ENCODE measurements around the gene NTSR2.

NTSR2 gene

GRCh38 chr2:11699686-11700670, 30.0 kb upstream of the NTSR2 start:
- Histone ChIP-seq H2AFZ (ENCODE audit: low read length) (no peak overlapping the region), H3K14ac (ENCODE audit: low read length) (no peak overlapping the region), H3K27ac (replicated peaks; ENCODE audit: low read length) (no peak overlapping the region), H2BK12ac (ENCODE audit: low read length) (no peak overlapping the region), H3K9ac (ENCODE audit: low read depth, low read length, poor library complexity) (no peak overlapping the region), H3K4me1 (ENCODE audit: control insufficient read depth in 2 of 2, insufficient read depth in 1 of 2, low read depth in 1 of 2, low read length in 2 of 2) (peaks cover 7 to 18% of the 10 kb centered on the region in 2 donors), H3K4me2 (ENCODE audit: insufficient read depth, low read length, poor library complexity, severe bottlenecking) (no peak overlapping the region), H2BK15ac (ENCODE audit: low read length) (no peak overlapping the region), H4K91ac (ENCODE audit: low read depth, low read length, poor library complexity) (no peak overlapping the region), H3K4ac (ENCODE audit: low read length) (no peak overlapping the region), H2AK5ac (ENCODE audit: low read depth, low read length) (no peak overlapping the region), H3K4me3 (ENCODE audit: low read length in 2 of 2) (no peak overlapping the region), H3K9me3 (replicated peaks in 1 of 2; ENCODE audit: control insufficient read depth in 2 of 2, insufficient read depth in 1 of 2, low read depth in 1 of 2, low read length in 2 of 2) (no peaks in the 10 kb centered on the region), H2BK5ac (ENCODE audit: low read length) (no peak overlapping the region), H3K27me3 (ENCODE audit: control insufficient read depth in 3 of 3, insufficient read depth in 3 of 3, low read depth in 1 of 3, low read length in 3 of 3) (no peaks in the 10 kb centered on the region), H2BK120ac (ENCODE audit: low read depth, low read length) (no peak overlapping the region), H3K18ac (ENCODE audit: low read length) (no peak overlapping the region), H4K8ac (ENCODE audit: low read depth, low read length) (no peak overlapping the region), H3K79me1 (ENCODE audit: low read depth, low read length) (no peaks in the 10 kb centered on the region), H3K36me3 (replicated peaks in 1 of 2; ENCODE audit: control insufficient read depth in 2 of 2, insufficient read depth in 2 of 2, low read length in 2 of 2) (no peaks in the 10 kb centered on the region), H3K23ac (ENCODE audit: low read depth, low read length, poor library complexity) (no peak overlapping the region)
- DNase-seq (ENCODE audit: low spot score): no peak
- WGBS, 2 donors (ENCODE audit: extremely low coverage in 2 of 2, insufficient read length in 2 of 2, insufficient replicate concordance in 1 of 2): no CpG with 5 or more reads among the region's 9 CpGs

- H2BK5ac ChIP-seq (ENCODE audit: low read length): no peak overlapping the region
- no peaks in the 10 kb centered on the region for H3K9me3 ChIP-seq (replicated peaks in 1 of 2; ENCODE audit: control insufficient read depth in 2 of 2, insufficient read depth in 1 of 2, low read depth in 1 of 2, low read length in 2 of 2)
- no peak overlapping the region for H4K8ac ChIP-seq (ENCODE audit: low read depth, low read length)
- H3K79me1 ChIP-seq (ENCODE audit: low read depth, low read length): no peaks in the 10 kb centered on the region
- H3K23ac ChIP-seq (ENCODE audit: low read depth, low read length, poor library complexity): no peak overlapping the region
- H3K9ac ChIP-seq (ENCODE audit: low read depth, low read length, poor library complexity): no peak overlapping the region
- no peak for DNase-seq (ENCODE audit: low spot score)
- H2BK120ac ChIP-seq (ENCODE audit: low read depth, low read length): no peak overlapping the region
- no peak overlapping the region for H4K91ac ChIP-seq (ENCODE audit: low read depth, low read length, poor library complexity)
- no peaks in the 10 kb centered on the region for H3K27me3 ChIP-seq (ENCODE audit: control insufficient read depth in 3 of 3, insufficient read depth in 3 of 3, low read depth in 1 of 3, low read length in 3 of 3)
- no peak overlapping the region for H3K4ac ChIP-seq (ENCODE audit: low read length)
- peaks cover 7 to 18% of the 10 kb centered on the region in 2 donors for H3K4me1 ChIP-seq (ENCODE audit: control insufficient read depth in 2 of 2, insufficient read depth in 1 of 2, low read depth in 1 of 2, low read length in 2 of 2)
- H2AK5ac ChIP-seq (ENCODE audit: low read depth, low read length): no peak overlapping the region
- H2AFZ ChIP-seq (ENCODE audit: low read length): peak overlapping the region; percentile 91
- no peak overlapping the region for H2BK12ac ChIP-seq (ENCODE audit: low read length)
- no peak overlapping the region for H3K27ac ChIP-seq (replicated peaks; ENCODE audit: low read length)
- no peaks in the 10 kb centered on the region for H3K36me3 ChIP-seq (replicated peaks in 1 of 2; ENCODE audit: control insufficient read depth in 2 of 2, insufficient read depth in 2 of 2, low read length in 2 of 2)
- no peak overlapping the region for H3K4me2 ChIP-seq (ENCODE audit: insufficient read depth, low read length, poor library complexity, severe bottlenecking)
- WGBS, 2 donors (ENCODE audit: extremely low coverage in 2 of 2, insufficient read length in 2 of 2, insufficient replicate concordance in 1 of 2): no CpG with 5 or more reads among the region's 24 CpGs
- H2BK15ac ChIP-seq (ENCODE audit: low read length): no peak overlapping the region
- no peak overlapping the region for H3K14ac ChIP-seq (ENCODE audit: low read length)
- peak overlapping the region; percentile 29 for H3K18ac ChIP-seq (ENCODE audit: low read length)
- no peak overlapping the region for H3K4me3 ChIP-seq (ENCODE audit: low read length in 2 of 2)
Measured at GRCh38 chr2:11698009-11698922, 28.3 kb upstream of the NTSR2 start.

- no peak overlapping the region for H4K91ac ChIP-seq (ENCODE audit: low read depth, low read length, poor library complexity)
- no peaks in the 10 kb centered on the region for H3K9me3 ChIP-seq (replicated peaks in 1 of 2; ENCODE audit: control insufficient read depth in 2 of 2, insufficient read depth in 1 of 2, low read depth in 1 of 2, low read length in 2 of 2)
- peak overlapping the region; percentile 76 for H2BK5ac ChIP-seq (ENCODE audit: low read length)
- H3K4me1 ChIP-seq (ENCODE audit: control insufficient read depth in 2 of 2, insufficient read depth in 1 of 2, low read depth in 1 of 2, low read length in 2 of 2): peaks cover 7 to 18% of the 10 kb centered on the region in 2 donors
- no peak overlapping the region for H3K4me3 ChIP-seq (ENCODE audit: low read length in 2 of 2)
- H3K4me2 ChIP-seq (ENCODE audit: insufficient read depth, low read length, poor library complexity, severe bottlenecking): no peak overlapping the region
- no peaks in the 10 kb centered on the region for H3K27me3 ChIP-seq (ENCODE audit: control insufficient read depth in 3 of 3, insufficient read depth in 3 of 3, low read depth in 1 of 3, low read length in 3 of 3)
- no peak overlapping the region for H4K8ac ChIP-seq (ENCODE audit: low read depth, low read length)
- no peaks in the 10 kb centered on the region for H3K79me1 ChIP-seq (ENCODE audit: low read depth, low read length)
- WGBS, 2 donors (ENCODE audit: extremely low coverage in 2 of 2, insufficient read length in 2 of 2, insufficient replicate concordance in 1 of 2): no CpG with 5 or more reads among the region's 16 CpGs
- no peak overlapping the region for H3K27ac ChIP-seq (replicated peaks; ENCODE audit: low read length)
- H3K4ac ChIP-seq (ENCODE audit: low read length): no peak overlapping the region
- no peak overlapping the region for H2AK5ac ChIP-seq (ENCODE audit: low read depth, low read length)
- no peak overlapping the region for H3K9ac ChIP-seq (ENCODE audit: low read depth, low read length, poor library complexity)
- no peak overlapping the region for H2BK12ac ChIP-seq (ENCODE audit: low read length)
- H2BK120ac ChIP-seq (ENCODE audit: low read depth, low read length): peak overlapping the region; percentile 27
- no peaks in the 10 kb centered on the region for H3K36me3 ChIP-seq (replicated peaks in 1 of 2; ENCODE audit: control insufficient read depth in 2 of 2, insufficient read depth in 2 of 2, low read length in 2 of 2)
- peak overlapping the region; percentile 91 for H2AFZ ChIP-seq (ENCODE audit: low read length)
- no peak overlapping the region for H3K14ac ChIP-seq (ENCODE audit: low read length)
- H2BK15ac ChIP-seq (ENCODE audit: low read length): no peak overlapping the region
- no peak for DNase-seq (ENCODE audit: low spot score)
- peak overlapping the region; percentile 75 for H3K18ac ChIP-seq (ENCODE audit: low read length)
- no peak overlapping the region for H3K23ac ChIP-seq (ENCODE audit: low read depth, low read length, poor library complexity)
Measured at GRCh38 chr2:11697103-11697871, 27.3 kb upstream of the NTSR2 start.

Measured in neuronal stem cell (in vitro differentiated cells).